ENCODE measurements around the gene PATJ.
A peak's percentile ranks its signal among the peaks of the same experiment; 100 is the strongest.

Gene PATJ

GRCh38 chr1:62082456-62083363 lies 340.4 kb downstream of the PATJ start:
- Histone ChIP-seq H3K4me3 (ENCODE audit: control insufficient read depth in 1 of 7, extremely low read depth in 1 of 7, insufficient read depth in 4 of 7, low read depth in 2 of 7, low read length in 6 of 7) (no peak overlapping the region), H3K36me3 (ENCODE audit: control insufficient read depth in 4 of 4, insufficient read depth in 4 of 4, low read length in 3 of 4) (no peaks in the 10 kb centered on the region), H3K27ac (ENCODE audit: insufficient read depth in 1 of 2, low read depth in 1 of 2, low read length in 2 of 2, poor library complexity in 1 of 2, severe bottlenecking in 2 of 2) (no peak overlapping the region), H3K4me1 (ENCODE audit: control extremely low read depth in 1 of 4, control insufficient read depth in 4 of 4, insufficient read depth in 4 of 4, low read length in 3 of 4) (peaks cover 0 to 4% (median 2%) of the 10 kb centered on the region in 4 experiments), H3K9me3 (ENCODE audit: control extremely low read depth in 1 of 5, control insufficient read depth in 4 of 5, insufficient read depth in 2 of 5, low read depth in 1 of 5, low read length in 4 of 5) (no peaks in the 10 kb centered on the region), H3K27me3 (replicated peaks in 2 of 5; ENCODE audit: control insufficient read depth in 4 of 5, insufficient read depth in 5 of 5, low read length in 4 of 5) (no peaks in the 10 kb centered on the region)
- 91% methylated on average over 13 of the region's 14 CpGs for WGBS (ENCODE audit: insufficient coverage)
- peak; percentile 30 to 52 (median 36) for DNase-seq
- CTCF ChIA-PET = interaction anchor here (0.7 to 2.6 kb wide), 11 partner anchors 9 to 323 kb away, joined by 3 to 8 read pairs (median 4); no protein-coding TSS in a partner anchor
- POLR2A ChIA-PET = no interaction called here

GRCh38 chr1:62084310-62084890 lies 342.1 kb downstream of the PATJ start:
- POLR2A ChIA-PET = no interaction called here
- 48% methylated on average over 8 of the region's 9 CpGs for WGBS (ENCODE audit: insufficient coverage)

GRCh38 chr1:62088439-62088838 lies 346.2 kb downstream of the PATJ start:
- peaks cover 0 to 4% (median 2%) of the 10 kb centered on the region in 4 experiments for H3K4me1 ChIP-seq (ENCODE audit: control extremely low read depth in 1 of 4, control insufficient read depth in 4 of 4, insufficient read depth in 4 of 4, low read length in 3 of 4)
- no peaks in the 10 kb centered on the region for H3K27me3 ChIP-seq (replicated peaks in 2 of 5; ENCODE audit: control insufficient read depth in 4 of 5, insufficient read depth in 5 of 5, low read length in 4 of 5)
- ChIA-PET CTCF (no interaction called here), POLR2A (no interaction called here)
- H3K9me3 ChIP-seq (ENCODE audit: control extremely low read depth in 1 of 5, control insufficient read depth in 4 of 5, insufficient read depth in 2 of 5, low read depth in 1 of 5, low read length in 4 of 5) = no peaks in the 10 kb centered on the region
- DNase-seq = no peak
- H3K36me3 ChIP-seq (ENCODE audit: control insufficient read depth in 4 of 4, insufficient read depth in 4 of 4, low read length in 3 of 4) = peaks cover 0 to 3% (median 0%) of the 10 kb centered on the region in 4 experiments
- H3K27ac ChIP-seq (ENCODE audit: insufficient read depth in 1 of 2, low read depth in 1 of 2, low read length in 2 of 2, poor library complexity in 1 of 2, severe bottlenecking in 2 of 2) = no peak overlapping the region
- no peak overlapping the region for H3K4me3 ChIP-seq (ENCODE audit: control insufficient read depth in 1 of 7, extremely low read depth in 1 of 7, insufficient read depth in 4 of 7, low read depth in 2 of 7, low read length in 6 of 7)

More at GRCh38 chr1:62084310-62084890, 342.1 kb downstream of the PATJ start:
- Histone ChIP-seq H3K27me3 (replicated peaks in 2 of 5; ENCODE audit: control insufficient read depth in 4 of 5, insufficient read depth in 5 of 5, low read length in 4 of 5) (no peaks in the 10 kb centered on the region), H3K9me3 (ENCODE audit: control extremely low read depth in 1 of 5, control insufficient read depth in 4 of 5, insufficient read depth in 2 of 5, low read depth in 1 of 5, low read length in 4 of 5) (no peaks in the 10 kb centered on the region), H3K36me3 (ENCODE audit: control insufficient read depth in 4 of 4, insufficient read depth in 4 of 4, low read length in 3 of 4) (peaks cover 0 to 3% (median 0%) of the 10 kb centered on the region in 4 experiments), H3K4me1 (ENCODE audit: control extremely low read depth in 1 of 4, control insufficient read depth in 4 of 4, insufficient read depth in 4 of 4, low read length in 3 of 4) (peaks cover 0 to 4% (median 2%) of the 10 kb centered on the region in 4 experiments), H3K4me3 (ENCODE audit: control insufficient read depth in 1 of 7, extremely low read depth in 1 of 7, insufficient read depth in 4 of 7, low read depth in 2 of 7, low read length in 6 of 7) (peak overlapping the region in 1 of 7 experiments; percentile 28), H3K27ac (ENCODE audit: insufficient read depth in 1 of 2, low read depth in 1 of 2, low read length in 2 of 2, poor library complexity in 1 of 2, severe bottlenecking in 2 of 2) (no peak overlapping the region)
- CTCF ChIA-PET = interaction anchor here (0.9 to 2.6 kb wide), 5 partner anchors 9 to 63 kb away, joined by 4 to 8 read pairs (median 6); no protein-coding TSS in a partner anchor
- DNase-seq = peak; percentile 2 to 51 (median 48)

GRCh38 chr1:62089570-62089969 lies 347.3 kb downstream of the PATJ start:
- POLR2A ChIA-PET = no interaction called here
- Histone ChIP-seq H3K9me3 (ENCODE audit: control extremely low read depth in 1 of 5, control insufficient read depth in 4 of 5, insufficient read depth in 2 of 5, low read depth in 1 of 5, low read length in 4 of 5) (no peaks in the 10 kb centered on the region), H3K4me3 (ENCODE audit: control insufficient read depth in 1 of 7, extremely low read depth in 1 of 7, insufficient read depth in 4 of 7, low read depth in 2 of 7, low read length in 6 of 7) (no peak overlapping the region), H3K27ac (ENCODE audit: insufficient read depth in 1 of 2, low read depth in 1 of 2, low read length in 2 of 2, poor library complexity in 1 of 2, severe bottlenecking in 2 of 2) (no peak overlapping the region), H3K27me3 (replicated peaks in 2 of 5; ENCODE audit: control insufficient read depth in 4 of 5, insufficient read depth in 5 of 5, low read length in 4 of 5) (no peaks in the 10 kb centered on the region), H3K4me1 (ENCODE audit: control extremely low read depth in 1 of 4, control insufficient read depth in 4 of 4, insufficient read depth in 4 of 4, low read length in 3 of 4) (no peaks in the 10 kb centered on the region), H3K36me3 (ENCODE audit: control insufficient read depth in 4 of 4, insufficient read depth in 4 of 4, low read length in 3 of 4) (peaks cover 0 to 3% (median 0%) of the 10 kb centered on the region in 4 experiments)
- CTCF ChIA-PET = interaction anchor here (0.7 kb wide), 1 partner anchor 1929 kb away, joined by 3 read pairs; no protein-coding TSS in a partner anchor
- WGBS (ENCODE audit: insufficient coverage) = 100% methylated on average over 2 of the region's 2 CpGs
- DNase-seq = no peak

- H3K27ac ChIP-seq (ENCODE audit: insufficient read depth in 1 of 2, low read depth in 1 of 2, low read length in 2 of 2, poor library complexity in 1 of 2, severe bottlenecking in 2 of 2) = no peak overlapping the region
- peaks cover 0 to 3% (median 0%) of the 10 kb centered on the region in 4 experiments for H3K36me3 ChIP-seq (ENCODE audit: control insufficient read depth in 4 of 4, insufficient read depth in 4 of 4, low read length in 3 of 4)
- ChIA-PET CTCF (interaction anchor here (0.7 kb wide), 1 partner anchor 1930 kb away, joined by 3 read pairs; no protein-coding TSS in a partner anchor), POLR2A (no interaction called here)
- H3K4me1 ChIP-seq (ENCODE audit: control extremely low read depth in 1 of 4, control insufficient read depth in 4 of 4, insufficient read depth in 4 of 4, low read length in 3 of 4) = no peaks in the 10 kb centered on the region
- H3K4me3 ChIP-seq (ENCODE audit: control insufficient read depth in 1 of 7, extremely low read depth in 1 of 7, insufficient read depth in 4 of 7, low read depth in 2 of 7, low read length in 6 of 7) = no peak overlapping the region
- H3K27me3 ChIP-seq (replicated peaks in 2 of 5; ENCODE audit: control insufficient read depth in 4 of 5, insufficient read depth in 5 of 5, low read length in 4 of 5) = no peaks in the 10 kb centered on the region
- WGBS (ENCODE audit: insufficient coverage) = 100% methylated on average over 2 of the region's 5 CpGs
- H3K9me3 ChIP-seq (ENCODE audit: control extremely low read depth in 1 of 5, control insufficient read depth in 4 of 5, insufficient read depth in 2 of 5, low read depth in 1 of 5, low read length in 4 of 5) = no peaks in the 10 kb centered on the region
- DNase-seq = no peak
These were observed 347.7 kb downstream of the PATJ start for GRCh38 chr1:62090016-62090415.

- no peak for DNase-seq
- Histone ChIP-seq H3K36me3 (ENCODE audit: control insufficient read depth in 4 of 4, insufficient read depth in 4 of 4, low read length in 3 of 4) (peaks cover 0 to 3% (median 0%) of the 10 kb centered on the region in 4 experiments), H3K27ac (ENCODE audit: insufficient read depth in 1 of 2, low read depth in 1 of 2, low read length in 2 of 2, poor library complexity in 1 of 2, severe bottlenecking in 2 of 2) (no peak overlapping the region), H3K4me1 (ENCODE audit: control extremely low read depth in 1 of 4, control insufficient read depth in 4 of 4, insufficient read depth in 4 of 4, low read length in 3 of 4) (no peaks in the 10 kb centered on the region), H3K27me3 (replicated peaks in 2 of 5; ENCODE audit: control insufficient read depth in 4 of 5, insufficient read depth in 5 of 5, low read length in 4 of 5) (no peaks in the 10 kb centered on the region), H3K9me3 (ENCODE audit: control extremely low read depth in 1 of 5, control insufficient read depth in 4 of 5, insufficient read depth in 2 of 5, low read depth in 1 of 5, low read length in 4 of 5) (peaks cover 0 to 2% (median 0%) of the 10 kb centered on the region in 5 experiments), H3K4me3 (ENCODE audit: control insufficient read depth in 1 of 7, extremely low read depth in 1 of 7, insufficient read depth in 4 of 7, low read depth in 2 of 7, low read length in 6 of 7) (no peak overlapping the region)
- no CpG with 5 or more reads among the region's 4 CpGs for WGBS (ENCODE audit: insufficient coverage)
- POLR2A ChIA-PET = no interaction called here
- CTCF ChIA-PET = interaction anchor here (0.7 to 1.7 kb wide), 2 partner anchors 9 to 995 kb away, joined by 3 to 7 read pairs; no protein-coding TSS in a partner anchor
These were observed 349.8 kb downstream of the PATJ start for GRCh38 chr1:62092110-62092509.

All from common myeloid progenitor, CD34-positive (primary cell).